ENCODE measurements around the gene RRH.

RRH gene

GRCh38 chr4:109890076-109890475 is 62.3 kb downstream of the RRH start:
- DNase-seq, result no peak

Data from NCI-H1092 (cell line).